Testis (tissue), 2 donors: ENCODE measurements around the gene ARF4.

ENCODE experiments used
- CTCF ChIP-seq, 3 experiments: fragments of 450-650 bp in 2 of 3; fragments of 200-600 bp in 1 of 3; sonication (generic) in 1 of 3; IDR thresholded peaks; one replicate each; pipeline ENCODE4 v1.5.1; 2016 to 2019; ENCODE audit warnings: antibody characterized with exemption in 3 of 3, mild to moderate bottlenecking in 2 of 3, moderate library complexity in 1 of 3
- POLR2A ChIP-seq: fragments of 450-650 bp; IDR thresholded peaks from one replicate; pipeline ENCODE4 v1.6.1; 2017; ENCODE audit warnings: antibody characterized with exemption, mild to moderate bottlenecking, moderate library complexity

DNA sequence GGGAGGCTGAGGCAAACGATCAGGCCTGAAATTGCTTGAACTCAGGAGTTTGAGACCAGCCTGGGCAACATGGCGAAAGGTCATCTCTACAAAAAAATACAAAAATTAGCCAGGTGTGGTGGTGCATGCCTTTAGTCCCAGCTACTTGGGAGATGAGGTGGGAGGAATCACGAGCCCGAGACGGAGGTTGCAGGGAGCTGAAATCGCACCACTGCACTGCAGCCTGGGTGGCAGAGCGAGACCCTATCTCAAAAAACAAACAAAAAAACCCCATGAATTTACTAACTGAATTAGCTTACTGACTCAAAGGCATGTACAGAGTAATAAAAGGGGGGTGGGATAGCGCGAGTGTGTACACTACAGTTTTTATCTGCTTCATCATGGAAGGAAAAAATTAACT, 19.3 kb downstream of the ARF4 start:
- TF ChIP-seq CTCF (IDR thresholded peaks at IDR 0.05) (no peak), POLR2A (no peak)
